Parathyroid adenoma (tissue), 2 donors: ENCODE results near the gene IDUA.

Experiments used
- H2AFZ ChIP-seq: fragments of 300-600 bp; sonication (generic); one replicate; pipeline ENCODE4 v1.7.0; 2017; ENCODE audit warnings: antibody characterized with exemption, mild to moderate bottlenecking
- H3K27ac ChIP-seq: fragments of 300-600 bp; sonication (generic); one replicate; pipeline ENCODE4 v1.7.0; 2017
- H3K27me3 ChIP-seq: fragments of 300-600 bp; sonication (generic); one replicate; pipeline ENCODE4 v1.7.0; 2017; ENCODE audit warnings: low read length; ENCODE audit not compliant: control insufficient read depth, insufficient read depth
- H3K36me3 ChIP-seq: fragments of 300-600 bp; sonication (generic); one replicate; pipeline ENCODE4 v1.7.0; 2017; ENCODE audit warnings: low read length; ENCODE audit not compliant: control insufficient read depth, insufficient read depth
- H3K4me1 ChIP-seq: fragments of 300-600 bp; sonication (generic); one replicate; pipeline ENCODE4 v1.7.0; 2017; ENCODE audit warnings: control low read depth
- H3K4me2 ChIP-seq: fragments of 300-600 bp; sonication (generic); one replicate; pipeline ENCODE4 v1.7.0; 2017; ENCODE audit warnings: low read length
- H3K4me3 ChIP-seq: fragments of 300-600 bp; sonication (generic); one replicate; pipeline ENCODE4 v1.7.0; 2017; ENCODE audit warnings: low read depth, low read length
- H3K79me2 ChIP-seq: fragments of 300-600 bp; sonication (generic); one replicate; pipeline ENCODE4 v1.7.0; 2017; ENCODE audit warnings: control low read depth
- H3K9ac ChIP-seq: fragments of 300-600 bp; sonication (generic); one replicate; pipeline ENCODE4 v1.7.0; 2017; ENCODE audit warnings: mild to moderate bottlenecking
- H3K9me3 ChIP-seq: fragments of 300-600 bp; sonication (generic); one replicate; pipeline ENCODE4 v1.7.0; 2017; ENCODE audit warnings: low read length; ENCODE audit not compliant: control insufficient read depth
- TF ChIP-seq, protein P1 (sequence below): fragments of 300-600 bp; sonication (generic); IDR thresholded peaks from one replicate; pipeline ENCODE4 v1.7.0; 2017; ENCODE audit warnings: antibody characterized with exemption, mild to moderate bottlenecking
- donor health status: primary hyperparathyroidism.

Gene IDUA

DNA sequence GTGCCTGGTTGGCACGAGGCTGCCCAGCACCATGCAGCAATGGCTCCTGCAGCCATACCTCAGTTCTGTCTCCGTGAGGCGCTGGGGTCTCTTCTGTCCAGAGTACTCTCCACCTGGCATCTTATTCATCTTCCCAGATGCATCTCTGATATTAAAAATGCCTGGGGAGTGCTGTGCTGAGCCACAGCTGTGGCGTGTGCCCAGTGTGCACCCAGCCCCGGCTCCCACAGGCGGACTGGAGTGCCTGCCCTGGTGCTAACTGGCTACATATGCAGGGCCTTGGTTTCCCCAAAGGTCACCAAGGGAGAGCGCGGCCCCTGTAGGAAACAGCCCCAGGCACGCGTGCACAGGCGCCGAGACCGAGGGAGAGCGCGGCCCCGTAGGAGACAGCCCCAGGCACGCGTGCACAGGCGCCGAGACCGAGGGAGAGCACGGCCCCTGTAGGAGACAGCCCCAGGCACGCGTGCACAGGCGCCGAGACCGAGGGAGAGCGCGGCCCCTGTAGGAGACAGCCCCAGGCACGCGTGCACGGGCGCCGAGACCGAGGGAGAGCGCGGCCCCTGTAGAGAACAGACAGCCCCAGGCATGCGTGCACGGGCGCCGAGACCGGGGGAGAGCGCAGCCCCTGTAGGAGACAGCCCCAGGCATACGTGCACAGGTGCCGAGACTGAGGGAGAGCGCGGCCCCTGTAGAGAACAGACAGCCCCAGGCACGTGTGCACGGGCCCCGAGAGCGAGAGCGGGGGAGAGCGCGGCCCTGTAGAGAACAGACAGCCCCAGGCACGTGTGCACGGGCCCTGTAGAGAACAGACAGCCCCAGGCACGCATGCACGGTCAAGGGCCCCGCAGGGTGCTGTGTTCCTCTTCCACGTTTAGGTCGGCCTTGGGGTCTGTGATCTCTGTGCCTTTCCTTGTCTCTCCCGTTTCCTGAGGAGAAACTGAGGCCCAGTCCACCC, 40.0 kb upstream of the IDUA start:
- TF ChIP-seq, protein P1, sequence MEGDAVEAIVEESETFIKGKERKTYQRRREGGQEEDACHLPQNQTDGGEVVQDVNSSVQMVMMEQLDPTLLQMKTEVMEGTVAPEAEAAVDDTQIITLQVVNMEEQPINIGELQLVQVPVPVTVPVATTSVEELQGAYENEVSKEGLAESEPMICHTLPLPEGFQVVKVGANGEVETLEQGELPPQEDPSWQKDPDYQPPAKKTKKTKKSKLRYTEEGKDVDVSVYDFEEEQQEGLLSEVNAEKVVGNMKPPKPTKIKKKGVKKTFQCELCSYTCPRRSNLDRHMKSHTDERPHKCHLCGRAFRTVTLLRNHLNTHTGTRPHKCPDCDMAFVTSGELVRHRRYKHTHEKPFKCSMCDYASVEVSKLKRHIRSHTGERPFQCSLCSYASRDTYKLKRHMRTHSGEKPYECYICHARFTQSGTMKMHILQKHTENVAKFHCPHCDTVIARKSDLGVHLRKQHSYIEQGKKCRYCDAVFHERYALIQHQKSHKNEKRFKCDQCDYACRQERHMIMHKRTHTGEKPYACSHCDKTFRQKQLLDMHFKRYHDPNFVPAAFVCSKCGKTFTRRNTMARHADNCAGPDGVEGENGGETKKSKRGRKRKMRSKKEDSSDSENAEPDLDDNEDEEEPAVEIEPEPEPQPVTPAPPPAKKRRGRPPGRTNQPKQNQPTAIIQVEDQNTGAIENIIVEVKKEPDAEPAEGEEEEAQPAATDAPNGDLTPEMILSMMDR: no peak
- Histone ChIP-seq H3K4me2 (no peak overlapping the region), H3K9me3 (no peaks in the 10 kb centered on the region), H3K4me1 (no peaks in the 10 kb centered on the region), H2AFZ (no peak overlapping the region), H3K36me3 (no peaks in the 10 kb centered on the region), H3K27ac (no peak overlapping the region), H3K4me3 (no peak overlapping the region), H3K27me3 (no peaks in the 10 kb centered on the region), H3K9ac (no peak overlapping the region), H3K79me2 (peaks cover 5% of the 10 kb centered on the region)

DNA sequence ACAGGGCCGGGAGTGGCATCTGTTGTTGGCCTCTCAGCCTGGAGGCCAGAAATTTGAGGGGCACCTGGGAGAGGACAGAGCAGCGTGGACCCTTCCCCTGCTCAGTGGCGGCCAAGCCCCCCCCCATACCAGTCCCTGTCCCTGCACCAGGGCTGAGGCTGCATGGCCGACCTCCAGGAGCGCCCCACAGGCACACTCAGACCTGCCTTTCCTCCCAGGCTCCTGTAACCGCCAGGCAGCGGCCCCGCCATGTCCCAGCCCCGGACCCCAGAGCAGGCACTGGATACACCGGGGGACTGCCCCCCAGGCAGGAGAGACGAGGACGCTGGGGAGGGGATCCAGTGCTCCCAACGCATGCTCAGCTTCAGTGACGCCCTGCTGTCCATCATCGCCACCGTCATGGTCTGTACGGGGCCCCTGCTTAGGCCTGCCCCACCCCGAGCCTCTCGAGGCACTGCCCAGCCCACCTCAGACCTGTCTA, 39.3 kb upstream of the IDUA start:
- no peaks in the 10 kb centered on the region for H3K27me3 ChIP-seq
- H3K4me3 ChIP-seq: no peak overlapping the region
- TF ChIP-seq, protein P1: no peak
- H3K4me1 ChIP-seq: no peaks in the 10 kb centered on the region
- no peaks in the 10 kb centered on the region for H3K9me3 ChIP-seq
- no peak overlapping the region for H3K9ac ChIP-seq
- no peaks in the 10 kb centered on the region for H3K36me3 ChIP-seq
- no peak overlapping the region for H2AFZ ChIP-seq
- H3K27ac ChIP-seq: no peak overlapping the region
- H3K79me2 ChIP-seq: peaks cover 5% of the 10 kb centered on the region
- no peak overlapping the region for H3K4me2 ChIP-seq

DNA sequence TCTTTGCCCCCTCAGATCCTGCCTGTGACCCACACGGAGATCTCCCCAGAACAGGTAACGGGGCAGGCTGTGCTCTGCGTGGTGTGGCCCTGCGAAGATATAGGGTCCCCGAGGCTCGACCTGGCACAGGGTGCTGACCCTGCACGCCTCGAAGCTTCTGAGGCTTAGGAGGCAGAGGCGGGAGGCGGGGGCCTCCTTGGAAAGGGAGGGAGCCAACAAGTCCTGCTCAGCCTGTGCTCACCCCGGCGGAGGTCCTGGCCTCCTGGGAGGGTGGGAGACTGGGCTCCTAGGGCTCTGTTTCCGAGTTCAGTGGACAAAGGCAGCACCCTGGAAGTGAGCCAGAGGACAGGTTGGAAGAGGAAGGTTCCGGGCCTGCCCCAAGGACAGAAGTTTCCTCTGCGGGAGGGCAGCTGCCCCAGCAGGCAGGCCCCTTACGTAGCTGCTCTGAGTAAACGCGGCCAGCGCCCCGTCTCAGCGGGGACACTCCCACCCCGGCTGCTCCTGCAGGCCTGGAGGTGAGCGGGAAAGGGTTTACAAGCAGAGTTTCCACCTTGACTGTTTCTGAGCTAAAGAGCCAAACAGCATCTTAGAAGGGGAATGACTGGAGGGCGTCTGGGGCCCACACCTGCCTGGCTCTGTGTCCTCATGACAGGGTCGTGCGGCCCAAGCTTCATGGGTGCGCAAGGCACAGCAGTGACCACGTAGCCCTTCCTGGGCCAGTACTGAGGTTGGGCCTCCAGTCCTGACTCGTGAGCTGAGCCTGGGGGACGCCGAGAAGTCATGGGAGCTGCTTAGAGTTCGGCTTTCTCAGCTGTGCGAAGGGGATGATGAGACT, 38.5 kb upstream of the IDUA start:
- Histone ChIP-seq H3K4me2 (no peak overlapping the region), H3K36me3 (no peaks in the 10 kb centered on the region), H3K9ac (no peak overlapping the region), H3K27ac (no peak overlapping the region), H3K27me3 (no peaks in the 10 kb centered on the region), H3K79me2 (peaks cover 5% of the 10 kb centered on the region), H2AFZ (no peak overlapping the region), H3K4me1 (no peaks in the 10 kb centered on the region), H3K4me3 (no peak overlapping the region), H3K9me3 (no peaks in the 10 kb centered on the region)
- TF ChIP-seq, protein P1: no peak

DNA sequence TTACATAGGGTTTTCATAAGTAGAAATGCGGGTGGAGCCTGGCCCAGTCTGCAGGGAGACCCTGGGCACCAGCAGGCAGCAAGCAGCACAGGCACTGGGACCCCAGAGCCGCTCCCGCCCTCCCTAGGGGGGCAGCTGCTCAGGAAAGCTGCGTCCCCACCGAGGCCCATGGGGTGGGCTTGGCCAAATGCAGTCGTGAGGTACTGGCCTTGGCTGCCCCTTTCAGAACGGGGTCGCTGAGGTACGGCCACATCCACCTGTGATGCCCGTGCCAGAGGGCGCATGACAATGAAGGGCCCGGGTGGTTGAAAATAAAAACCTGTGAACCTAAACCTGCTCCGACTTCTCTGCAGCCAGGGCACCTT, 37.9 kb upstream of the IDUA start:
- TF ChIP-seq, protein P1: no peak
- Histone ChIP-seq H3K9ac (no peak overlapping the region), H3K36me3 (no peaks in the 10 kb centered on the region), H3K4me1 (no peaks in the 10 kb centered on the region), H3K27me3 (no peaks in the 10 kb centered on the region), H3K4me3 (no peak overlapping the region), H3K9me3 (no peaks in the 10 kb centered on the region), H3K79me2 (peaks cover 5% of the 10 kb centered on the region), H3K27ac (no peak overlapping the region), H3K4me2 (no peak overlapping the region), H2AFZ (no peak overlapping the region)
